Muscle layer of duodenum (tissue), 2 donors: ENCODE results near the gene ELFN2.

Experiments
- H3K27ac ChIP-seq: one replicate; pipeline ENCODE4 v1.7.0; 2013; ENCODE audit warnings: mild to moderate bottlenecking, low read length
- H3K27me3 ChIP-seq: one replicate; pipeline ENCODE4 v1.7.0; 2013; ENCODE audit warnings: low read depth, mild to moderate bottlenecking, control low read depth, low read length
- H3K36me3 ChIP-seq, 2 donors: one replicate each; pipeline ENCODE4 v1.7.0; 2013; ENCODE audit warnings: low read length in 2 of 2, control low read depth in 1 of 2, mild to moderate bottlenecking in 1 of 2; ENCODE audit not compliant: insufficient read depth in 2 of 2, control insufficient read depth in 1 of 2
- H3K4me1 ChIP-seq, 2 donors: one replicate each; pipeline ENCODE4 v1.7.0; 2013; ENCODE audit warnings: low read length in 2 of 2, mild to moderate bottlenecking in 2 of 2, control low read depth in 1 of 2, moderate library complexity in 1 of 2; ENCODE audit not compliant: insufficient read depth in 2 of 2, control insufficient read depth in 1 of 2
- H3K4me3 ChIP-seq, 2 donors: one replicate each; pipeline ENCODE4 v1.7.0; 2013; ENCODE audit warnings: low read length in 2 of 2, low read depth in 1 of 2, mild to moderate bottlenecking in 1 of 2
- H3K9me3 ChIP-seq, 2 donors: one replicate each; pipeline ENCODE4 v1.7.0; 2013; ENCODE audit warnings: low read length in 2 of 2, control low read depth in 1 of 2, mild to moderate bottlenecking in 1 of 2; ENCODE audit not compliant: control insufficient read depth in 1 of 2
- donor health status: healthy.

ELFN2 gene

DNA sequence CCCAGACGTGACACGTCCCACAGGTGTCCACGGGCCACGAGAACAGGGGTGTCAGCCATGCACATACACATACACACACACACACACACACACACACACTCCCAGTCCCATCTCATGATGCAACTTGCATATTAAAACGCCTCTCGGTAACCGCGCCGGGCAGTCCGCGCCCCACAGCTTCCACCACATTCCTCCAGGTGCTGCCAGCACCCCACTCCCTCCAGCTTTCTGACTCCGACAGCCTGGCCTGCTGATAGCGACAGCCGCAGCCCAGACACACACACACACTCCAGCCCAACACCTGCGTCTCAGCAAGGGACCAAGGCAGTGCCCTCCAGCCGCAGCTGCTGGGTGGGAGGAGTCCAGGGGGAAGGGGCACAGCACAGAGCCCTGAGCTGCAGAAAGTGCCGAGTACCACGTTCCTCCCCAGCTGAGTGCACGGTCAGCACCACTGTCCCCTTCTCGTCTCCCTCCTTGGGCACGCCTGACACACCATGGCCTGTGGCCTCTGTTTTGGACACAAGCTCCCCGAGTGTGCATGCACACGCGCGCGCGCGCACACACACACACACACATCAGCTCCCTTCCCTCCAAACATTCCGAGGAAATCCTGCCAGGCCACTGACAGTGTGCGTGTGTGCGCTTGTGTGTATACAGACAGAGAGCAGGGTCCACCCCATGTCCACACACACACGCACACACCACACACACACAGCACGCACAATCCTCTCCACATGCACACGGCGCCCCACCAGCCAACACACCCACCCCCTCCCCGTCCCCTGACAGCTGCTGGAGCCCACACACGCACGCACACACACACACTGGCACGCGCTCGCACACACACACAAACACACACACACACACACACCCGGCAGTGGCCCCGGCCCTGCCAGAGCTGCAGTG is 1.2 kb downstream of the ELFN2 start:
- H3K4me3 ChIP-seq: no peak overlapping the region
- H3K4me1 ChIP-seq: peaks cover 0 to 19% of the 10 kb centered on the region in 2 donors
- H3K9me3 ChIP-seq: no peaks in the 10 kb centered on the region
- no peak overlapping the region for H3K27ac ChIP-seq
- peaks cover 52% of the 10 kb centered on the region for H3K27me3 ChIP-seq
- H3K36me3 ChIP-seq: no peaks in the 10 kb centered on the region

DNA sequence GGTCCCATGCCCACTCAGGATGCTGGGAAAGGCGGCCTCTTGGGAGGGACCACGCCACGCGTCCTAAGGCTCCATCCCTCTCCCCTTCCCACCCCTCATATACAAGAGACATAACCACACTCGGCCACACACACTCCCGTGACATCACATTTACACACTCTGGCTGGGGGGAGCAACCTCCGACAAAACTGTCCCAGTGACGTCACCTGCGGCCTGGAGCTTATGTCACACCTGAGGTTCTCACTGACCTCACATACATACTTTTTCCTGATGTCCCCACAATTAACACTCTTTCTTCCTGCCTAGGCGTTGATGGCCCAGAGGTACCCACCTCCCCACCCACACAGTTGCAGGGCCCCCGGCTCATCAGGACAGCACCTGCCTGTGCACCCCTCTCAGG is 1.9 kb downstream of the ELFN2 start:
- peaks cover 0 to 23% of the 10 kb centered on the region in 2 donors for H3K4me1 ChIP-seq
- H3K27me3 ChIP-seq: peaks cover 53% of the 10 kb centered on the region
- no peak overlapping the region for H3K4me3 ChIP-seq
- H3K9me3 ChIP-seq: no peaks in the 10 kb centered on the region
- H3K36me3 ChIP-seq: no peaks in the 10 kb centered on the region
- H3K27ac ChIP-seq: no peak overlapping the region

DNA sequence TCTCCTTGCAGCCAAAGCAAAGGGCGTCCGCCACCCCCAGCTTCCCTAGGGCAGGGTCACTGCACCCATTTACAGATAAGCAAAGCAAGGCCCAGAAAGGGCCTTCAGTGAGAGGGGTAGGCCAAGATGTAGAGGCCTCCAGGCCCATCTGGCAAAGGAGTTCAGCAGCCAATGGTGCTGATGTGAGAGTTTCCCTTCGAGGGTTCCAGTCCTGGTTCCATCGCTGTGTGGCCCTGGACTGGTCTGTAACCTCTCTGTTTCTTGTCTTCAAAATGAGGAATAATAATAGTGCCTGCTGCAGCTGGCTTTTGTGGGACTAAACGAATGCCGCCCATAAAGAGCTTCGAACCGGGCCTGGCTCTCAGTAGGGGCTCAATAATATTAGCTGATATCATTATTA is 4.0 kb downstream of the ELFN2 start:
- no peak overlapping the region for H3K27ac ChIP-seq
- H3K4me1 ChIP-seq: peaks cover 0 to 35% of the 10 kb centered on the region in 2 donors
- no peaks in the 10 kb centered on the region for H3K36me3 ChIP-seq
- peaks cover 54% of the 10 kb centered on the region for H3K27me3 ChIP-seq
- no peaks in the 10 kb centered on the region for H3K9me3 ChIP-seq
- no peak overlapping the region for H3K4me3 ChIP-seq

DNA sequence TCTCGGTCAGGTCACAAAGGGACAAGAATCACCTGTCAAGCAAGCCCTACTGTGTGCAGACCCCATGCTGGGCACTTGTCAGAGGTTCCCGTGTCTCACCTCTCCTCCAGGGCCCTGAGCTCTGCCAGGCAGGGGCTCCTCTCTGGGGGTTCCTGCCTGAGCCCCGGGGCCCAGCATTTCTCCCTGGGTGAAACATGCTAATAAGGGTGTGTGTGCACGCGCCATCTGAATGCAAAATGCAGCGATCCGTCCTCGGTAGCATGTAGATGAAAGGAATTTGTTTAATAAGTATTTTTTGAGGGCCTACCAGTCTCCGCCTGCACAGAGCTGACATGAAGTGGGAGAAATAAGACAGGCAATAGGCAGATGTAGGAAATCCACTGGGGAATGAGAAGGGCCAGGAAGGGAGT is 5.8 kb downstream of the ELFN2 start:
- Histone ChIP-seq H3K9me3 (no peaks in the 10 kb centered on the region), H3K27me3 (peaks cover 45% of the 10 kb centered on the region), H3K4me1 (peaks cover 0 to 19% of the 10 kb centered on the region in 2 donors), H3K36me3 (no peaks in the 10 kb centered on the region), H3K4me3 (no peak overlapping the region), H3K27ac (no peak overlapping the region)

DNA sequence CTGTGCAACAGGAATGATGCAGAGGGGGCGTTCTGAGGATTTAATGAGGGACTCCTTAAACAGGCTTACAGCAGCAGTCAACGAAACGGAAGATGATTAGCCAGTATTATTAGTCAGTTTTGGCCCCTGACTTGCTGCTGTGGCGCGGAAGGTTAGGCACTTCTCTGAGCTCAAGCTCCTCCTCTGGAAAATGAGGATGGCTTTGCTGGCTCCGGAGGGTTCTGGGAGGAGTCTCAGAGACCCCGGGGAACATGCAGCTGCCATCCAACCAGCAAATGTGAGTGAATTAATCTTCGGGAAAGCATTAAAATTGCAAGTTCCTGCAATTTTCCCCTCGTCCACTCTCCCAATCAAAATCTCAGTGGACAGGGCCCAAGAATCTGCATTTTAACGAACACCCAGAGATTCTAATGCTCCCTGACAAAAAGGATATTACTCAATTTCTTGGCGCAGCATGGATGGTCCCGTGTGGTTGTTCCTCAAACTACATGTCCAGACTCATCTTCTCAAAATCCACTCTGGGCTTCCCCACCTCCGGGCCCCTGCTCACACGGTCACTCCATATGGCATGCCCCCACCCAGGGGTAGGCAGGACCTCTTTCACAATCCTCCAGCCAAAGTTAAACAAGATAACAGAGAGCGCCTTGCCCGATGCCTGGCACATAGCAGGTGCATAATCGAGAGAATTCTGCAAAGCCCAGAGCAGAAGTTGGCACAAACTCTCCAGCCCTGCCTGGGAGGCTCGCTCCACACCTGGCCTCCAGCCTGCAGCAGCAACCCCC is 6.4 kb downstream of the ELFN2 start:
- Histone ChIP-seq H3K4me1 (peaks cover 0 to 17% of the 10 kb centered on the region in 2 donors), H3K36me3 (no peaks in the 10 kb centered on the region), H3K27ac (no peak overlapping the region), H3K27me3 (peaks cover 42% of the 10 kb centered on the region), H3K4me3 (peak overlapping the region; percentile 21 to 31), H3K9me3 (no peaks in the 10 kb centered on the region)

DNA sequence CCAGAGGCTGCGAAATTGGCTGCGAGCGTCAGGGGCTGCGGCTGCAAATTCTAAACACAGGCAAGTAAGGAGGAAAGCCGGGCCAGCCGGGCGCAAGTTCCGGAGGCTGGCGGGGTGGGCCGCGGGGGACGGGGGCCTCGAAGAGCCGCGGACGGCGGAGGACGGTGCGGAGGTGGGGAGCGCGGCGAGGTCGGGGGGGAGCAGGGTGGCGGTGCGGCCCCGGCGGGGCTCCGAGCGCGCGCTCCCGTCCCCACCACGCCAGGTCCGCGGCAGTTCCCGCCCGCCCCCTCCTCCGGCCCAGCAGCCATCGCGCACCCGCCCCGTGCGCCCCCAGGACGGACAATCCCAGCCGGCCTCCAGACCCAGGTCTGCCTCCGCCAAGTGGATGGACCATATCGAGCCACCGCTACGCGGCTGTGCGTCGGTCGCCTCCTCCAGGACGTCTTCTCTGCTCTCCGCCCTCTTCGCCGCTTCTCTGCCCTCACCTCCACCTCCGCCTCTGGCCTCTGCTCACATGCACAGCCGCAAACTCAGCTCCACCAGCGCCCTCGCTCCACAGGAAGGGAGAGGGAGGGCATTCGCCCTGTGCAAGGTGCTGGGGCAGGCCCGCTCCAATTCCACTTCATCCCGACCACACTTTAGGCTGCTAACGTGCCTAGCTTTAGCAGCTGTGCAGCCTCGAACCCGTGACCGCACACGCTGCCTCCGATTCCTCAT is 7.2 kb downstream of the ELFN2 start:
- Histone ChIP-seq H3K9me3 (no peaks in the 10 kb centered on the region), H3K4me1 (peaks cover 0 to 17% of the 10 kb centered on the region in 2 donors), H3K27ac (no peak overlapping the region), H3K27me3 (peaks cover 35% of the 10 kb centered on the region), H3K4me3 (peak overlapping the region; percentile 21 to 31), H3K36me3 (no peaks in the 10 kb centered on the region)

DNA sequence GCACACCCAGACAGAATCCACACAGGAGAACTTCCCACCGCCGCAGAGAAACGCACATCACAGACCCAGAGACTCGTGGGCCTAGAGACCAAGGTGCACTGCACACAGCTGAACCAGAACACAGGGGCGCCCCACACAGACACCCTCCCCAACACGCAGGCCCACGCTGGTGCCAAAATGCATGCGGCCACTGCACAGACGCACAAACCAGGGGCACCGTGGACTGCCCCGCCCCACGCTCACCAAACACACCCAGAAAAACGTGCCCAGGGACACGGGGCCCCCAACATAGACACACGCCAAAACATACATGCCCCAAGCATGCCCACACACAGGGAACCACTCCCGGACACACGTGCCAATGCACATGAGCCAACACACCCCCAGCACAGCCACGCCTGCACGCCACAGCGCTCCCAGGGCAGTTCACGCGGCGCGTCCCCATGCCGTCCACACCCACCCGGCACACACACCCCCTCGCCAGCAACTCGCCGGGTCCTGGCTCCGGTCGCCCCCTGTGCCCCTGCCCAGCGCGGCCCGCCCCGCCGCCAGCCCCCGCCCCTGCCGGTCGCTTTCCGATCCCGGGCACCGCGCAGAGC is 7.8 kb downstream of the ELFN2 start:
- Histone ChIP-seq H3K36me3 (no peaks in the 10 kb centered on the region), H3K27ac (no peak overlapping the region), H3K4me3 (peak overlapping the region in 1 of 2 donors; percentile 31), H3K9me3 (no peaks in the 10 kb centered on the region), H3K27me3 (peaks cover 32% of the 10 kb centered on the region), H3K4me1 (peaks cover 0 to 17% of the 10 kb centered on the region in 2 donors)

DNA sequence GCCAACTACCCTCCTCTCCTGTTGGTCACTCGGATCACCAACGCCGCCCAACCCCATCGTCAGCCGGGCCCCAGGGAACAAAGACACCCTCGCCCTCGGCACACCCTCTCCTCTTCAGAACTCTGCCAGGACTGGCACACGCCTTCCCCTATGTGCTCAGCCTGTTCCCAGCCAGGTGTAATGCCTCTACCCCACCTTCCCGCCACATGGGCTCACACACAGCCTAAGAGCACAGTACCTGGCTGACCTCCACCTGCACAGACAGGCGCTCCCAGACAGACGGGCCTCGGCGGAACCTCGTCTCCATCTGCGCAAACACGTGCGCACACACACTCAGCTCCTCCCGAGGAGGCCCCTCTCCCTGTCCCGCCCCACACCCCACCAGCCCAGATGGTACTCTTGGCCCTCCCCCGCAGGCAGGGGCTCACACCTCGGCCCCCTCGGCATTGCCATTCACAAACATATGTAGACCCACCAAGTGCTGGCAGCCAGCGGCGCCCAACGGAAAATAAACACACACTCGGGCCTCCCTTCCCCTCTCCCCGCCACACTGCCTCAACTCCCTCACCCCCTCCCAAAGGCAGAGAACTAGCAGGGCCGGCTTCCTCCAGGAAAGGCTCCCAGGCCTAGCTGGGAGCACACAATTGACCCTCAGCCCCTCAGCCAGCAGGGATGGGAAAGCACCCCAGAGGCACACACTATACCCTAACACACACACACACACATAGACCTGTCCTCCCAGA is 8.5 kb downstream of the ELFN2 start:
- Histone ChIP-seq H3K4me1 (peaks cover 0 to 17% of the 10 kb centered on the region in 2 donors), H3K36me3 (no peaks in the 10 kb centered on the region), H3K27me3 (peaks cover 32% of the 10 kb centered on the region), H3K4me3 (no peak overlapping the region), H3K9me3 (no peaks in the 10 kb centered on the region), H3K27ac (no peak overlapping the region)

DNA sequence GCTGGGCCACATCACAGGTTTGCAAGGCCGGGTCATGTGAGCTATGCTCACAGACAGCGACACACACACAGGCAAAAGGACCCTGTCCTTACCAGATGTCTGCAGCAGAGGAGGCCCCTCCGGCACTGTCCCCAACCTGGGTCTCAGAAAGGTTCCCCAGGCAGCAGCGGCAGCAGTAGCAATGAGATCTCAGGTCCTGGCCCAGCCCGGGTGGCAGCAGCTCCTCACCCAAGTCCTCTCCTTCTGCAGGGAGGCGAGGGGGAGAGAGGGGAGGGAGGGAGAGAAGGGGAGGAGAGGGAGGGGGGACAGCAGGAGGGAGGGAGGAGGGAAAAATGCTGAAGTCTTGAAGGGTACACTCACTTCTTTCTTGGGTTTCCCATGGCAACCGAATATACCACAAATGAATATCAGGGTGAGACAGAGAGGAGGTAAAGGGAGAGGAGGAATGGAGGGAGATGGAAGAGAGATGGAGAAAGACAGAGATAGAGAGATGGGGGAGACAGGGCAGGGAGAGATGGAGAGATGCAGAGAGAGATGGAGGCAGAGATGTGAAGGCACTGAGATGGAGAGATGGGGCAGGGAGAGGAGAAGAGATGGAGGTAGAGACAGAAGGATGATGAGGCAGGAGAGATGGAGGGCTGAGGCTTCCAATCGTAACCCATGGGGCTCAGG is 9.5 kb downstream of the ELFN2 start:
- Histone ChIP-seq H3K27me3 (peaks cover 32% of the 10 kb centered on the region), H3K4me1 (peaks cover 0 to 17% of the 10 kb centered on the region in 2 donors), H3K9me3 (no peaks in the 10 kb centered on the region), H3K36me3 (no peaks in the 10 kb centered on the region), H3K4me3 (no peak overlapping the region), H3K27ac (no peak overlapping the region)

DNA sequence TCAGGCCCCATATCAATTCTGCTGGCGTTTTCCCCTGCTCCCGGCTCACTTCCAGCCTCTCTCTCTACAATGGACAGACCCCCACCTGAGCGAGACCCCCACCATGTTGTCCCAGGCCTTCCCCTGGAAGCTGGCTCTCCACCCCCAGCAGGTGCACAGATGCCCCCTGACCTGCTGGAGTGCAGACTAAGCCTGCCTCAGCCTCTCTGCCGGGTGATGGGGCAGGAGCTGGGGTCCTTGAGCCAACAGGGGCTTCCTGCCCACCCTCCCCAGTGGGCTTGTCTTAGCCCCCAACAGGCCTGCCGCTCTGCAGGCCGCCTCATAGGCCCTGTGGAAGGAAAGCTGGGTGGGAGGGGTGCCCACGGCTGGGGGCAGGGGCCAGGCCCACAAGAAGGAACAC is 10.0 kb downstream of the ELFN2 start:
- no peaks in the 10 kb centered on the region for H3K36me3 ChIP-seq
- H3K27me3 ChIP-seq: peaks cover 32% of the 10 kb centered on the region
- H3K27ac ChIP-seq: no peak overlapping the region
- H3K4me1 ChIP-seq: peaks cover 0 to 17% of the 10 kb centered on the region in 2 donors
- no peaks in the 10 kb centered on the region for H3K9me3 ChIP-seq
- no peak overlapping the region for H3K4me3 ChIP-seq
